Activated naive CD8-positive, alpha-beta T cell treated with anti-CD3 and anti-CD28 coated beads for 36 hours (primary cell): ENCODE data around the gene ADGRG4. TPM values are rescaled to one million over a fixed set of nuclear protein-coding genes. Genes with fewer than 3 reads are reported as not detected.

ENCODE experiments used
- DNase-seq: peaks from one replicate; pipeline ENCODE4 v3.0.0; 2021
- H3K27ac Mint-ChIP-seq: one replicate; pipeline ENCODE4 v1.8.0; 2022; ENCODE audit warnings: mild to moderate bottlenecking, moderate library complexity, mixed read lengths
- H3K27me3 Mint-ChIP-seq: one replicate; pipeline ENCODE4 v1.8.0; 2022; ENCODE audit warnings: mild to moderate bottlenecking, mixed read lengths
- H3K36me3 Mint-ChIP-seq: one replicate; pipeline ENCODE4 v1.8.0; 2021; ENCODE audit warnings: mild to moderate bottlenecking, mixed read lengths
- H3K4me1 Mint-ChIP-seq: one replicate; pipeline ENCODE4 v1.8.0; 2021; ENCODE audit warnings: mixed read lengths
- H3K4me3 Mint-ChIP-seq: one replicate; pipeline ENCODE4 v1.8.0; 2022; ENCODE audit warnings: mild to moderate bottlenecking, moderate library complexity, mixed read lengths
- H3K9me3 Mint-ChIP-seq: one replicate; pipeline ENCODE4 v1.8.0; 2022; ENCODE audit warnings: mixed read lengths
- total RNA-seq, 2 experiments: library from RNA; stranded (reverse); gene quantifications; one replicate each; pipeline ENCODE4 v1.2.3, GENCODE V29; 2021

ADGRG4 gene
- total RNA-seq, 2 experiments from 2014 or later: not detected

DNA sequence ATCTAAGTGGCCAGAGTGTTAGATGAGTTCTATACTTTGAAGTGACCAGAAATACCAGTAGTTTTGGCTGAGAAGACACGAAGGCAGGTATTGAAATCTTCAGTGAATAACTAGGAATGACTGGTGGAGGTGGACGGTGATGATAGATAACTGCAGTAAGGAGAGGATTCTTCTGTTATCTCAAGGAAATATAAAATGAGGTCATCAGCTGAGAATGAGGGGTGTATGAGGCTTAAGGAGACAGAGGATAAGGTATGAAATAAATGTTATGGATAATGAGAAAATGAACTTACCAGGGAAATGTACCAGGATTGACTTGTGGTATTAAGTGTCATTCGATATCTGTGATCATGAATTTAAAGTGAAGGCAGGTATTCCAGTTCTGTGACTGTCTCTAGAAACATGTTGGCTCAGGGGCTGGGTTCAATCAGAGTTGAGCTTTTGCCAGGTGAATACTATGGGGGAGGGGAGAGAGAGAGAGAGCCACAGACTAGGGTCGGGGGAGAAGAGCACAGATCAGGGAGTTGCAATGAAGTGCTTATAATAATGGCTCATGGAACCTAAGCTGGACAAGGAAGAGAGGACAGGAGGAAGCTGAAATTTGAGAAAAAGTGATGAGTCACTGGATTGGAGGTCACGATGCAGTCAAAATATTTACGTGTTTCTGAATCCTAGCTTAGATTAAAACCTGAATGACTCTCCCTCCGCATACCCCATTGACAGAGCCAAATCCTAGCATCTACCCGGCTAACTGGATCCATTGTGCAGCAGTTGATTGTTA, 149.5 kb downstream of the ADGRG4 start:
- no peak overlapping the region for H3K27ac Mint-ChIP-seq
- H3K27me3 Mint-ChIP-seq: no peaks in the 10 kb centered on the region
- H3K4me1 Mint-ChIP-seq: no peaks in the 10 kb centered on the region
- no peak for DNase-seq
- H3K36me3 Mint-ChIP-seq: no peaks in the 10 kb centered on the region
- no peaks in the 10 kb centered on the region for H3K9me3 Mint-ChIP-seq
- H3K4me3 Mint-ChIP-seq: no peak overlapping the region

- Mint-ChIP-seq H3K27ac (no peak overlapping the region), H3K27me3 (no peaks in the 10 kb centered on the region), H3K4me3 (no peak overlapping the region), H3K36me3 (no peaks in the 10 kb centered on the region), H3K4me1 (no peaks in the 10 kb centered on the region), H3K9me3 (no peaks in the 10 kb centered on the region)
- no peak for DNase-seq
Measured at GRCh38 chrX:136452614-136453013, 151.9 kb downstream of the ADGRG4 start.

DNA sequence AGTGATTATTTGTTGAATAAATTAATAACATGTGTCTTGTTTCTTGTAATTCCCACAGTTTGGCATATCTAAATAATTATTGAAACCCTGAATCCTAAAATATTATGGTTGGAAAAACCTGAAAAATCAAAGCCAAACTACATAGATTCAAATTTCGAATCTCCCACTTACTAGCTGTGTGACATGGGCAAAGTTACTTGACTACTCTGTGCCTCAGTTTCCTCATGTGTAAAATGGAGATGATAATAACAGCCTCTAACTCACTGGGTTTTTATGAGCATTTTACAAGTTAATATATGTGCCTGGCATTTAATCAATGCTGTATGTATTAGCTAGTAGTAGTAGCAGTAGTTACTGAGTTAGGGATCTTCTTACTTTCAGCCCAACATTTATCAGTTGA, 152.4 kb downstream of the ADGRG4 start:
- Mint-ChIP-seq H3K27ac (no peak overlapping the region), H3K4me3 (no peak overlapping the region), H3K36me3 (no peaks in the 10 kb centered on the region), H3K4me1 (no peaks in the 10 kb centered on the region), H3K27me3 (no peaks in the 10 kb centered on the region), H3K9me3 (no peaks in the 10 kb centered on the region)
- DNase-seq: no peak

- Mint-ChIP-seq H3K36me3 (no peaks in the 10 kb centered on the region), H3K9me3 (no peaks in the 10 kb centered on the region), H3K27me3 (no peaks in the 10 kb centered on the region), H3K27ac (no peak overlapping the region), H3K4me3 (no peak overlapping the region), H3K4me1 (no peaks in the 10 kb centered on the region)
- DNase-seq: no peak
Measured at GRCh38 chrX:136453771-136454170, 153.0 kb downstream of the ADGRG4 start.

GRCh38 chrX:136456133-136456532, 155.4 kb downstream of the ADGRG4 start:
- DNase-seq: no peak
- no peaks in the 10 kb centered on the region for H3K27me3 Mint-ChIP-seq
- H3K27ac Mint-ChIP-seq: no peak overlapping the region
- H3K9me3 Mint-ChIP-seq: no peaks in the 10 kb centered on the region
- no peaks in the 10 kb centered on the region for H3K4me1 Mint-ChIP-seq
- no peak overlapping the region for H3K4me3 Mint-ChIP-seq
- H3K36me3 Mint-ChIP-seq: no peaks in the 10 kb centered on the region

- Mint-ChIP-seq H3K27me3 (no peaks in the 10 kb centered on the region), H3K4me1 (no peaks in the 10 kb centered on the region), H3K27ac (no peak overlapping the region), H3K9me3 (no peaks in the 10 kb centered on the region), H3K4me3 (no peak overlapping the region), H3K36me3 (no peaks in the 10 kb centered on the region)
- DNase-seq: no peak
Measured at GRCh38 chrX:136457303-136457917, 156.6 kb downstream of the ADGRG4 start.

GRCh38 chrX:136464589-136464988, 163.8 kb downstream of the ADGRG4 start:
- Mint-ChIP-seq H3K4me1 (no peaks in the 10 kb centered on the region), H3K36me3 (no peaks in the 10 kb centered on the region), H3K27ac (no peak overlapping the region), H3K9me3 (no peaks in the 10 kb centered on the region), H3K27me3 (no peaks in the 10 kb centered on the region), H3K4me3 (no peak overlapping the region)
- DNase-seq: no peak

Other genes with a start within 250 kb of the ADGRG4 start
- 10 to 100 TPM; 12.0 to 15.5 TPM for gene FHL1, start 153.4 kb upstream of the ADGRG4 start, total RNA-seq
- gene MAP7D3, start 49.6 kb upstream of the ADGRG4 start, total RNA-seq: 10 to 100 TPM; 17.8 to 17.9 TPM
- gene BRS3, start 187.0 kb downstream of the ADGRG4 start, total RNA-seq: not detected
- gene HTATSF1, start 196.6 kb downstream of the ADGRG4 start, total RNA-seq: 10 to 100 TPM; 38.8 to 40.4 TPM
- gene VGLL1, start 231.3 kb downstream of the ADGRG4 start, total RNA-seq: not detected